Peyer's patch (tissue), 4 donors: ENCODE results near the gene SH3GL1.

Experiments
- CTCF ChIP-seq, 6 experiments: fragments of 450-650 bp in 4 of 6; fragments of 200-600 bp in 2 of 6; sonication (generic) in 1 of 6; IDR thresholded peaks; one replicate each; pipeline ENCODE4 v1.5.1; 2017 to 2019; ENCODE audit warnings: antibody characterized with exemption in 6 of 6, mild to moderate bottlenecking in 3 of 6, moderate library complexity in 1 of 6
- POLR2A ChIP-seq, 2 donors: fragments of 450-650 bp; IDR thresholded peaks; one replicate each; pipeline ENCODE4 v1.5.1; 2017; ENCODE audit warnings: antibody characterized with exemption in 2 of 2, mild to moderate bottlenecking in 2 of 2, moderate library complexity in 2 of 2

- TF ChIP-seq CTCF (IDR thresholded peaks at IDR 0.05) (peak in 2 of 6 experiments; percentile 1 to 18), POLR2A (IDR thresholded peaks at IDR 0.05) (peak; percentile 13 to 52)
Observed at GRCh38 chr19:4369109-4369887, 31.0 kb downstream of the SH3GL1 start.
